Activated T-cell treated with anti-CD3 and anti-CD28 coated beads for 24 hours (primary cell): ENCODE measurements around the gene CRELD2.

Experiments
- DNase-seq: peaks from one replicate; pipeline ENCODE4 v3.0.0-alpha.2; 2020; ENCODE audit warnings: low read depth

Gene CRELD2

GRCh38 chr22:49956914-49957825 lies 38.7 kb downstream of the CRELD2 start:
- DNase-seq, result no peak

- DNase-seq, result no peak
Measured at GRCh38 chr22:49957826-49958365, 39.5 kb downstream of the CRELD2 start.

- DNase-seq, result no peak
Measured at GRCh38 chr22:49958366-49958921, 40.0 kb downstream of the CRELD2 start.

- DNase-seq, result no peak
Measured at GRCh38 chr22:49958931-49959781, 40.7 kb downstream of the CRELD2 start.

GRCh38 chr22:49959782-49960158 lies 41.3 kb downstream of the CRELD2 start:
- no peak for DNase-seq

- peak; percentile 93 for DNase-seq
Measured at GRCh38 chr22:49960159-49961004, 41.9 kb downstream of the CRELD2 start, which contains the start of gene PIM3. TSS of gene PIM3 (plus strand) at chr22:49960772. CDS start at chr22:49960948, 176 bp downstream.

- DNase-seq, result no peak
Measured at GRCh38 chr22:49961005-49961600, 42.7 kb downstream of the CRELD2 start.

GRCh38 chr22:49961601-49962011 lies 43.2 kb downstream of the CRELD2 start:
- no peak for DNase-seq

GRCh38 chr22:49962012-49962750 lies 43.7 kb downstream of the CRELD2 start:
- DNase-seq, result peak; percentile 88

- no peak for DNase-seq
Measured at GRCh38 chr22:49962751-49963646, 44.6 kb downstream of the CRELD2 start.

GRCh38 chr22:49963647-49964026 lies 45.2 kb downstream of the CRELD2 start:
- DNase-seq, result no peak

GRCh38 chr22:49964136-49965090 lies 46.0 kb downstream of the CRELD2 start:
- DNase-seq, result no peak

- no peak for DNase-seq
Measured at GRCh38 chr22:49965091-49966040, 46.9 kb downstream of the CRELD2 start.

GRCh38 chr22:49966041-49966773 lies 47.8 kb downstream of the CRELD2 start:
- no peak for DNase-seq

- DNase-seq, result no peak
Measured at GRCh38 chr22:49966774-49967705, 48.6 kb downstream of the CRELD2 start.
